ENCODE measurements around the gene IPMK. TPM values are rescaled to one million over a fixed set of nuclear protein-coding genes. Genes with fewer than 3 reads are reported as not detected.
A peak's percentile ranks its signal among the peaks of the same experiment; 100 is the strongest.

The IPMK gene
- total and polyA plus RNA-seq, 9 of the 15 experiments (the other 6 are each of a cell fraction or from before 2014, with no cell fraction given): 0.98 to 4.4 (median 2.7) TPM

DNA sequence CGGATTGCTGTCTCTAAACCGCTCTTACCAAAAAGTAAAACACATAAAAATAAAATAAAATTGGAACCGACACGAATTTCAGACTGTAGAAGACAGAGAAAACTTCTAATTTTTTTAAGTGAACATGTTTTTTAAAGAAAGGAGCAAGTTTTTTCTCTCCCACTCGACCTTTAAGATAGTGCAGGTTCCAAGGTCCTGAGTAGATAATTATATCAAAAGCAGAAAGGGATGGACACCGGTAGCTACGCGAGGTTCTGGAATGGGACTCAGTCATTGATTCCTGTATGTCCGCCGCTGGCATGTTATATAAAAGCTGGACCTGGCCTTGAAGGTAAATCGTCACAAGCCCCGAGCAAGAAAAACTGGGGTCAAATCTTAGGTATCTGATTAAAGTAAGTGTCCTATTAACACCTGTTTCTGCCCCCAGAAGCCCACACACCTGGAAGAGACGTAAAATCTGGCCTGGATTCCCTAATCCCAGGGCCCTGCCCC is 806 bp upstream of the IPMK start (continued):
- TF ChIP-seq NEUROD1 (IDR thresholded peaks at IDR 0.05; ENCODE audit: borderline replicate concordance, low read depth, low read length, partially characterized antibody) (peak; percentile 91), HDAC3 (IDR thresholded peaks at IDR 0.05; ENCODE audit: borderline replicate concordance, partially characterized antibody) (peak; percentile 80), JUN (IDR thresholded peaks at IDR 0.05; ENCODE audit: borderline replicate concordance, low read depth, low read length) (no peak), JUN (CRISPR knock-in tag; IDR thresholded peaks at IDR 0.05; ENCODE audit: borderline replicate concordance) (no peak), ZNF589 (CRISPR knock-in tag; IDR thresholded peaks at IDR 0.05; ENCODE audit: low read depth) (no peak), NONO (IDR thresholded peaks at IDR 0.05; ENCODE audit: low read depth in 2 of 2, low read length in 1 of 2) (0 out of 4 replicates have a peak, but pooled peaks of 1 of the 2 experiments have one; percentile 34), KDM1A (IDR thresholded peaks at IDR 0.05) (peak in 1 of 2 experiments; percentile 24; a peak in 2 of 4 replicates), MTF1 (CRISPR knock-in tag; IDR thresholded peaks at IDR 0.05; ENCODE audit: borderline replicate concordance) (no peak), ARID1B (IDR thresholded peaks at IDR 0.05) (peak; percentile 4; the same call in 1 of the 2 replicates)
